Retina (tissue), 1 donor: ENCODE results near the gene TRMT112.

Experiments
- DNase-seq: peaks from one replicate; pipeline ENCODE4 v3.0.0-alpha.2; 2016

Gene TRMT112

GRCh38 chr11:64349404-64349803 lies 32.0 kb upstream of the TRMT112 start:
- no peak for DNase-seq

- no peak for DNase-seq
These were observed 31.6 kb upstream of the TRMT112 start for GRCh38 chr11:64349025-64349387.

- no peak for DNase-seq
These were observed 31.1 kb upstream of the TRMT112 start for GRCh38 chr11:64348383-64349024.

GRCh38 chr11:64347193-64347867 lies 30.0 kb upstream of the TRMT112 start:
- no peak for DNase-seq

GRCh38 chr11:64344787-64345186 lies 27.4 kb upstream of the TRMT112 start:
- DNase-seq = no peak

GRCh38 chr11:64343767-64344559 lies 26.6 kb upstream of the TRMT112 start:
- DNase-seq = no peak

- DNase-seq = peak; percentile 15
These were observed 25.7 kb upstream of the TRMT112 start for GRCh38 chr11:64342869-64343745.

- peak; percentile 81 for DNase-seq
These were observed 24.8 kb upstream of the TRMT112 start for GRCh38 chr11:64341851-64342791.

- no peak for DNase-seq
These were observed 24.1 kb upstream of the TRMT112 start for GRCh38 chr11:64341429-64341828.

- peak; percentile 53 for DNase-seq
These were observed 23.4 kb upstream of the TRMT112 start for GRCh38 chr11:64340671-64341335.

GRCh38 chr11:64339754-64340408 lies 22.5 kb upstream of the TRMT112 start, which contains the start of gene CCDC88B:
CCDC88B (plus strand) TSS chr11:64340204; CDS start chr11:64340267, 63 bp downstream.
- DNase-seq = no peak

GRCh38 chr11:64339286-64339685 lies 21.9 kb upstream of the TRMT112 start:
- DNase-seq = no peak

GRCh38 chr11:64338716-64339115 lies 21.4 kb upstream of the TRMT112 start:
- no peak for DNase-seq

GRCh38 chr11:64337538-64338249 lies 20.3 kb upstream of the TRMT112 start:
- no peak for DNase-seq

GRCh38 chr11:64334764-64335735 lies 17.7 kb upstream of the TRMT112 start:
- DNase-seq = peak; percentile 48

GRCh38 chr11:64333556-64333955 lies 16.2 kb upstream of the TRMT112 start:
- no peak for DNase-seq

- no peak for DNase-seq
These were observed 14.4 kb upstream of the TRMT112 start for GRCh38 chr11:64331569-64332371.

GRCh38 chr11:64330888-64331287 lies 13.5 kb upstream of the TRMT112 start:
- no peak for DNase-seq
